ENCODE data around the gene ST6GALNAC1.

The ST6GALNAC1 gene

GRCh38 chr17:76643553-76644148, at the start of gene ST6GALNAC1:
Gene ST6GALNAC1, minus strand, starts transcription at chr17:76643757. Its CDS starts 119 bp downstream, at chr17:76643638.
- DNase-seq: no peak

GRCh38 chr17:76691379-76692191, 48.0 kb upstream of the ST6GALNAC1 start:
- DNase-seq: no peak

- DNase-seq: no peak
Measured at GRCh38 chr17:76690596-76691280, 47.2 kb upstream of the ST6GALNAC1 start.

- DNase-seq: no peak
Measured at GRCh38 chr17:76689859-76690258, 46.3 kb upstream of the ST6GALNAC1 start.

GRCh38 chr17:76688165-76688622, 44.6 kb upstream of the ST6GALNAC1 start:
- no peak for DNase-seq

GRCh38 chr17:76687298-76688164, 44.0 kb upstream of the ST6GALNAC1 start:
- no peak for DNase-seq

GRCh38 chr17:76686538-76687297, 43.2 kb upstream of the ST6GALNAC1 start:
- DNase-seq: no peak

- no peak for DNase-seq
Measured at GRCh38 chr17:76685846-76686245, 42.3 kb upstream of the ST6GALNAC1 start.

- DNase-seq: no peak
Measured at GRCh38 chr17:76685366-76685765, 41.8 kb upstream of the ST6GALNAC1 start.

GRCh38 chr17:76684756-76685155, 41.2 kb upstream of the ST6GALNAC1 start:
- no peak for DNase-seq

- no peak for DNase-seq
Measured at GRCh38 chr17:76683921-76684745, 40.6 kb upstream of the ST6GALNAC1 start.

GRCh38 chr17:76683011-76683755, 39.6 kb upstream of the ST6GALNAC1 start:
- no peak for DNase-seq

- no peak for DNase-seq
Measured at GRCh38 chr17:76682296-76682695, 38.7 kb upstream of the ST6GALNAC1 start.

GRCh38 chr17:76681222-76682137, 37.9 kb upstream of the ST6GALNAC1 start:
- no peak for DNase-seq

GRCh38 chr17:76679239-76679638, 35.7 kb upstream of the ST6GALNAC1 start:
- DNase-seq: no peak

- no peak for DNase-seq
Measured at GRCh38 chr17:76678330-76678729, 34.8 kb upstream of the ST6GALNAC1 start.

GRCh38 chr17:76677406-76677805, 33.8 kb upstream of the ST6GALNAC1 start:
- no peak for DNase-seq

GRCh38 chr17:76676629-76677028, 33.1 kb upstream of the ST6GALNAC1 start:
- DNase-seq: no peak

- DNase-seq: no peak
Measured at GRCh38 chr17:76675648-76676047, 32.1 kb upstream of the ST6GALNAC1 start.

Data from amniotic stem cell (primary cell).